Smooth muscle cell (in vitro differentiated cells): Measurements from ENCODE around the gene LOXHD1. TPM values are rescaled to one million over a fixed set of nuclear protein-coding genes. Genes with fewer than 3 reads are reported as not detected.

Source experiments
- DNase-seq: peaks from one replicate; lab custom pipeline; 2025; ENCODE audit not compliant: unreplicated experiment; lab: John Stamatoyannopoulos, UW
- H2AFZ ChIP-seq: fragments of 200-600 bp; sonication (generic); 2 replicates; pipeline ENCODE4 v1.6.0; 2016; ENCODE audit warnings: antibody characterized with exemption, low read depth, mild to moderate bottlenecking
- H3F3A ChIP-seq: fragments of 200-600 bp; sonication (generic); 2 replicates; pipeline ENCODE4 v1.6.0; 2017; ENCODE audit warnings: antibody characterized with exemption, low read depth
- H3K27ac ChIP-seq: fragments of 200-600 bp; sonication (generic); 2 replicates; pipeline ENCODE4 v1.5.1; 2016; ENCODE audit warnings: low read depth, mild to moderate bottlenecking
- H3K27me3 ChIP-seq: fragments of 200-600 bp; sonication (generic); 2 replicates; pipeline ENCODE4 v1.6.1; 2016; ENCODE audit warnings: low read depth, mild to moderate bottlenecking
- H3K36me3 ChIP-seq: fragments of 200-600 bp; sonication (generic); 2 replicates; pipeline ENCODE4 v1.5.1; 2016; ENCODE audit warnings: low read depth
- H3K4me1 ChIP-seq: fragments of 200-600 bp; sonication (generic); 2 replicates; pipeline ENCODE4 v1.5.1; 2016; ENCODE audit warnings: low read depth
- H3K4me2 ChIP-seq: fragments of 200-600 bp; sonication (generic); 2 replicates; pipeline ENCODE4 v1.6.0; 2016; ENCODE audit warnings: mild to moderate bottlenecking
- H3K4me3 ChIP-seq: fragments of 200-600 bp; sonication (generic); 2 replicates; pipeline ENCODE4 v1.5.1; 2016; ENCODE audit warnings: mild to moderate bottlenecking
- H3K79me2 ChIP-seq: fragments of 200-600 bp; sonication (generic); 2 replicates; pipeline ENCODE4 v1.6.0; 2016; ENCODE audit warnings: low read depth, mild to moderate bottlenecking
- H3K9ac ChIP-seq: fragments of 200-600 bp; sonication (generic); 2 replicates; pipeline ENCODE4 v1.6.0; 2016; ENCODE audit warnings: low read depth
- H3K9me3 ChIP-seq: fragments of 200-600 bp; sonication (generic); replicated peaks from 2 replicates; pipeline ENCODE4 v1.5.1; 2016; ENCODE audit warnings: low read depth
- H4K20me1 ChIP-seq: fragments of 200-600 bp; sonication (generic); 2 replicates; pipeline ENCODE4 v1.6.0; 2016; ENCODE audit warnings: low read depth
- CTCF ChIP-seq: fragments of 200-600 bp; sonication (generic); IDR thresholded peaks from 2 replicates; pipeline ENCODE4 v1.5.1; 2017; ENCODE audit warnings: borderline replicate concordance, mild to moderate bottlenecking, antibody characterized with exemption; ENCODE audit not compliant: insufficient read depth, poor library complexity, severe bottlenecking
- WGBS: methylation state at CpG from one replicate; pipeline ENCODE4 v1.1.7; 2016; ENCODE audit warnings: low lambda C conversion rate; 5-methylcytosine and 5-hydroxymethylcytosine counted together
- polyA plus RNA-seq: library from polyadenylated mRNA; unstranded; fragments of >200 nt; fragmentation: Nextera tagmentation; extraction: Ambion mirVana; gene quantifications from 2 replicates; pipeline ENCODE4 v1.2.1, GENCODE V29; 2016
- total RNA-seq: library from RNA; depleted of rRNA; stranded (reverse); fragments of >200 nt; gene quantifications from 2 replicates; pipeline ENCODE4 v1.2.3, GENCODE V29; 2014

Gene LOXHD1
- total and polyA plus RNA-seq, 2 experiments from 2014 or later: not detected

- no peak for TF ChIP-seq CTCF
- peaks cover 11% of the 10 kb centered on the region for H3K4me1 ChIP-seq
- no peaks in the 10 kb centered on the region for H3K36me3 ChIP-seq
- no peak for DNase-seq
- no peak overlapping the region for H3K9ac ChIP-seq
- H3K27ac ChIP-seq: no peak overlapping the region
- WGBS: 87% methylated on average over 11 of the region's 11 CpGs
- no peak overlapping the region for H2AFZ ChIP-seq
- H3K4me3 ChIP-seq: no peak overlapping the region
- no peaks in the 10 kb centered on the region for H4K20me1 ChIP-seq
- H3K9me3 ChIP-seq: no peaks in the 10 kb centered on the region
- no peaks in the 10 kb centered on the region for H3K27me3 ChIP-seq
- H3F3A ChIP-seq: no peaks in the 10 kb centered on the region
- no peaks in the 10 kb centered on the region for H3K79me2 ChIP-seq
- no peak overlapping the region for H3K4me2 ChIP-seq
Measured at GRCh38 chr18:46668135-46668534, 11.1 kb upstream of the LOXHD1 start.

- Histone ChIP-seq H2AFZ (no peak overlapping the region), H3K4me3 (no peak overlapping the region), H4K20me1 (no peaks in the 10 kb centered on the region), H3K36me3 (no peaks in the 10 kb centered on the region), H3K27ac (no peak overlapping the region), H3K9ac (no peak overlapping the region), H3K9me3 (no peaks in the 10 kb centered on the region), H3K79me2 (no peaks in the 10 kb centered on the region), H3K4me2 (no peak overlapping the region), H3F3A (no peaks in the 10 kb centered on the region), H3K4me1 (no peaks in the 10 kb centered on the region), H3K27me3 (no peaks in the 10 kb centered on the region)
- 70% methylated on average over 1 of the region's 1 CpG for WGBS
- no peak for TF ChIP-seq CTCF
- no peak for DNase-seq
Measured at GRCh38 chr18:46663539-46663938, 6.5 kb upstream of the LOXHD1 start.

GRCh38 chr18:46660957-46661749 lies 4.1 kb upstream of the LOXHD1 start:
- Histone ChIP-seq H3K4me2 (no peak overlapping the region), H3F3A (no peaks in the 10 kb centered on the region), H3K36me3 (no peaks in the 10 kb centered on the region), H3K9ac (no peak overlapping the region), H4K20me1 (no peaks in the 10 kb centered on the region), H3K4me3 (no peak overlapping the region), H3K27me3 (no peaks in the 10 kb centered on the region), H3K9me3 (no peaks in the 10 kb centered on the region), H3K4me1 (no peaks in the 10 kb centered on the region), H3K79me2 (no peaks in the 10 kb centered on the region), H2AFZ (no peak overlapping the region), H3K27ac (no peak overlapping the region)
- TF ChIP-seq CTCF: no peak
- WGBS: 76% methylated on average over 9 of the region's 9 CpGs
- no peak for DNase-seq

GRCh38 chr18:46659484-46659883 lies 2.5 kb upstream of the LOXHD1 start:
- TF ChIP-seq CTCF: no peak

More at GRCh38 chr18:46659484-46659883, 2.5 kb upstream of the LOXHD1 start:
- Histone ChIP-seq H4K20me1 (no peaks in the 10 kb centered on the region), H2AFZ (no peak overlapping the region), H3K79me2 (no peaks in the 10 kb centered on the region), H3K4me3 (no peak overlapping the region), H3K27me3 (no peaks in the 10 kb centered on the region), H3K9me3 (no peaks in the 10 kb centered on the region), H3K36me3 (no peaks in the 10 kb centered on the region), H3K4me2 (no peak overlapping the region), H3K4me1 (no peaks in the 10 kb centered on the region), H3F3A (no peaks in the 10 kb centered on the region), H3K9ac (no peak overlapping the region), H3K27ac (no peak overlapping the region)
- 91% methylated on average over 3 of the region's 3 CpGs for WGBS
- DNase-seq: no peak
